GM11168 (cell line): ENCODE data around the gene HERC2.
"Not testable (repeated sequence)": the region's sequence is repeated elsewhere in the genome, so short reads cannot be mapped to it uniquely, and the experiment has no call there.

Experiments
- in situ Hi-C: fragments of 300-500 bp; cut with MboI; formaldehyde crosslinking; loops from one replicate; pipeline ENCODE4 v1.12.0; 2022; ENCODE audit warnings: low sequenced_read_pairs; ENCODE audit not compliant: unreplicated experiment

Gene HERC2

DNA sequence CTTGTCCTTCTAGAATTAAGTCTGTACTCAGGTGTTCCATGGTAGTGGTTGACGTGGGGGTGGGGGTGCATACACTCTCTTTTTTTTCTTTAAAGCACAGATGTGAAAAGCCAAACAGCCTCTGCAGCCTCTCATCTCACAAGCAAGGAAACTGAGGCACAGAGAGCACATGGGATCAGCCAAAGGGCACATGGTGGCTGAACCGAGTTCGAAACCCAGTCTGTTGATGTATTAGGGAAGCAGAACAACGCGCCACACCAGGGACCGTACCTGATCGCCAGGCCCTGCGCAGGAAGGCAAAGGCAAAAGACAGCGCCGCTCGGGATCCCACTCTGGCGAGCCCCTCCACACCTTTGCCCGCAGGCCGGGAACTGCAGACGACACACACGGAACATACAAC is 47.3 kb downstream of the HERC2 start:
- in situ Hi-C loops = no loop called here

DNA sequence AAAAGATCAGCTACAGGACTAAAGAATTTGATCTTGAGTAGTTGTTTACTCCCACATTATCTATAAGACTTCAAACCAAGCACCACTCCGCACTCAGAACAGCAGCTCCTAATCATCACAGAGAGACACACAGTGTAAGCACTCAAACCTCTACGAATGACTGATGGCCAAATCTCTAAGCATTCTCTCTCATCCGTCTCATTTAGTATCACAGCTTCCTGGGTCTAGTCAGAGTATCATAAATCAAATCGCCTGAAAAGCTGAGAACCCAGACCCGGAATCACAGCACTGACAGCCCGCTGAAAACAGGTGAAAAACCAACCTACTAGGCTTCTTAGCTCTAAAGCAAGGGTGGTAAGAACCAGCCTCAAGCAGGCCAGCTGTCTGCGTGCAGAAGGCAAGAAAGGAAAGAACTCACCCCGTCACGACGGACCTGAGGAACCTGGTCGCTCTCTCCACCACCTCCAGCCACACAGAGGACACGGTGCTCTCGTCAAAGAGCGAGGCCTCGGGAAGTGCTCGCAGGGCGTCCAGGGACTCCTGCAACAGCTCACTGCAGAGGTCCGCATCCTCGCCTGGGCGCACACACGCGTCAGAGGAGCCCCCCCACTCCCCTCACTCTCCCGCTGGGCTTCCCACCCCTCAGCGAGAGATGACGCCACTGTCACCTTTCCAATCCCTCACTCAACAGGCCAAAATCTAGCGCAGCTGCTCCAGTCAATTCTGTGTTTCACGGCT is 47.9 kb downstream of the HERC2 start:
- in situ Hi-C loops = no loop called here

DNA sequence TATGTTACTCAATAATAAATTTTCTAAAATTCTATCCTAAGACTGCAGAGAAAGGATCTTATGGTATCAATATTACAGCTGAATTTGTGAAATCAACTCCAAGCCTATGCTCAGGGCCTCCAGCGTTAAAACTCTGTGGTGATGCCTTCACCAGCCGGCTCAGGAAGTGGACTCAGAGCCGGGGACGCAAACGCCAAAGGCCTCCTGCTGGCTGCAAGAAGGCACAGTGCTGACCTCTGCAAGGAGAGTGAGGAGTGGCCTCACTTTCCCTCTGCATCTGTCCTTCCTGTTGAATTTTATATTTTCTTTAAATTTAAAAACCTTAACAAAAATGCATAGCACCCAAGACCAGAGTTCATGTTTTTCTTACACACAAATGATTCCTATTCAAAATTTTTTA is 48.5 kb downstream of the HERC2 start:
- in situ Hi-C loops = no loop called here

DNA sequence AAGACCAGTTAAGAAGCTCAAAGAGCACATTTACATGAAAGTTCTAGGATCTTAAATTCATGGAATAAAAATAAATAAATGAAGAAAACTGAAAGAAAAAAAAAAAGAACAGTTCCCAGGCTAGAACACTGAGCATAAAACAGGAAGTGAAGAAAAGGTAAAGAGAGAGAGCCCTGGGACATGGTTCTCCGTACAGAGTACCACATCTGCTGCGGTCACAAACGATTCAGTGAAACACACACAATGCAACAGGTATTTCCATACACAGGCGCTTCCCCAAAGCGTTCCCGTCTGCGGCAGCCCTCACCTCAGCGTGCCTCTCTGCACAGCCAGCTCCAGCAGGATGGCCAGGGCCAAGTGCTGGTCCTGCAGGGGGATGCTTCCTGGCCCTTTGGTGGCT is 49.4 kb downstream of the HERC2 start:
- in situ Hi-C loops = no loop called here

DNA sequence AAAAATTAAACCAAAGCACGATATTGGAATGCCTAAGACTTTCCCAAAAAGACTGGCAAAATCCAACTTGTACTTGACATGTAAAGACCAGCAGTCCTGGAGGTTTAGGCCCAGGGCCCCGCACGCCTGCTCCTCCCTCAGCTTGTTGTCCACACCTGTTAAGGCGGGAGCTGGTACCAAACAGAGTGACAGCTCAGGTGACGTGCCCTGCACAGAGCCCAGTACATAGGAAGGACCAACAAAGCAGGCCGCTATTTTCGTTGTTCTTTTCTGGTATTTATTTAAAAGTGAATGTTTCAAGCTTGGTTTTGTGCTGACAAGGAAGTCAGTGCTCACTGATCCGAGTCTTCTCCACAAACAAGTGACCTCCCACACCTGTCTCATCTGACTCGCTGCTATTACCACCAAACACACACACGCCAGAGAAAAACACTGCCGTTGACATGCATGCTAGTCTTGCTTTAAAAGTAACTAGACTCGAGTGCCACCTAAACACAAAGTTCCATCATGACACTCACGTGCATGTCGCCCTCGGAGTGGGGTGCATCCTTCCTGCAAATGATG is 50.2 kb downstream of the HERC2 start:
- in situ Hi-C loops = no loop called here

DNA sequence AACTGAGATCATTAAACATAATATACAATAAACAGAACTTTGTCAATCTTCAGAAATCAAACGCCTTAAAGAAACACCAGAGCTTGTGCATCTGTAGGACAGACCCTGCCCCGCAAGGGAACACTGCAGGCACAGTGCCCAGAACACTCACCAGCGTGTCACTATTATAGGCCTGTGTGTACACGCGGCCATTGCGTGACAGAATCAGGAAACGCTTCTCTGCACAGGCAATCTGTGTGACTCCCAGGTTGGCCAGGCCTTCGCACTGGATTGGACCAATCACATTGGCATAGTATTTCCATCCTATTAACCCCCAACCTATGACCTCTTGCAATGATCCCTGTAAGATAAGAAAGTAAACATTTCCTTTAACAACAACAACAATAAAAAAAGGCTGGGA is 52.9 kb downstream of the HERC2 start:
- in situ Hi-C loops = no loop called here

DNA sequence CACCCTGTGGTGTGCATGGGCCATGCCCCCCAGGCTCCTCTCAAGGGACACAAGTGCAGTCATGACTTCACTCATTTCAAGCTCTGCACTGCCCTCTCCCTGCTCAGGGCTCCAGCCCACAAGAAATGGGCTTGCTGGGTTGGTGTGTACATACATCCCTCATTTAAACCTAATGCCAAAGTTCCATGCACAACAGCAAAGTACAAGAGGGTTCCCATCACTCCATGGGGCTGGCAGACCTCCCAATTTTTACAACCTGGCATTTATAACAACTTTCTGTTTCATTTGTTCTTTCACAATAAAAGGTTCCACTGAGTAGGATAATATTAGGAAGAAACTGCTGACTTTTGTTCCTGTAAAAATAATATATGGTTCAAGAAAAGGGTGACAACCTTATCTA is 54.3 kb downstream of the HERC2 start:
- in situ Hi-C loops = no loop called here

DNA sequence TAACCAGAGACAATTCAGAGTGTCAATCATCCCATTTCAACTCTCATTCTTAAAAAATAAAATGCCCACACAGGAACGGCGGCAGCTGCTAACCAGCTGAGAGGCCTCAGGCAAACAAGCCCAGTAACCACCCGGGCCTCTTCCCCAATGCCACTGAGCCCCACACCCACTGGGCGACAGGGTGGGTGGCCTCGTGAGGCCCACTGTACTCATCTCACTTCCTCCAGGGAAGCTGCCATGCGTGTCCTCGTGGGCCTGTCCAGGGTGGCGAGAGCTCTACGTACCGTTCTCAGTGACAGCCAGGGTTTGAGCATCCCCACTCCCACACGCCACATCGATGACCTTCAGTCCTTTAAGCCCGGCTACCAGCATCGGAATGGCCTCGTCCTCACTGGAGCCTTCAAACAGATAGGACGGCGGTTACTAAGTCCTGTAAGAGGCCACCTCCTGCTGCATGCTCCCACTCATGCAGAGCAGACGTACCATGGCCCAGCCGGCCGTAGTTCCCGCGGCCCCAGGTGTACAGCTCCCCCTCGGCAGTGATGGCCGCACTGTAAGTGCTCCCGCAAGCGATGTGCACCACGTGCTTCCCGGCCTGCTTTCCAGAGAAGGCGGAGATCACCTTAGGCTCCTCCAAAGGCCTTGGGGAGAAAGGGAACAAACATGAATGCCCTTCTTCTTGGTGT is 56.5 kb downstream of the HERC2 start:
- in situ Hi-C loops = no loop called here

DNA sequence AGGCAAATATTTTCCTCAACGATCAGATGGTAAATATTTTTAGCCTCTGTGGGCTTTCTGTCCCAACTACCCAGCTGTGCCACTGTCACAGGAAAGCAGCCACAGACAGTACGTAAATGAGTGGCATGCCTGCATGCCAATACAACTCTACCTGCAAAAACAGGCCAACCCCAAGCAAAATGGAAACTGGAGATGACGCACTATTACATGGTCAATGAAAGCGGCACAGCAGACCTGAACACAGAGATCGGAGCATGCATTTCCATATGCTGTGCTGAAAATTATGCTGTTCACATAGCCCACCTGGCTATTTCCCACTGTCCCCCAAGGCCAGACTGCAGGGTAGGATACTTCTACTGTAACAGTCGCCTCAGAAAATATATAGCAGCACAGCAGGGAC is 57.8 kb downstream of the HERC2 start:
- in situ Hi-C loops = no loop called here

DNA sequence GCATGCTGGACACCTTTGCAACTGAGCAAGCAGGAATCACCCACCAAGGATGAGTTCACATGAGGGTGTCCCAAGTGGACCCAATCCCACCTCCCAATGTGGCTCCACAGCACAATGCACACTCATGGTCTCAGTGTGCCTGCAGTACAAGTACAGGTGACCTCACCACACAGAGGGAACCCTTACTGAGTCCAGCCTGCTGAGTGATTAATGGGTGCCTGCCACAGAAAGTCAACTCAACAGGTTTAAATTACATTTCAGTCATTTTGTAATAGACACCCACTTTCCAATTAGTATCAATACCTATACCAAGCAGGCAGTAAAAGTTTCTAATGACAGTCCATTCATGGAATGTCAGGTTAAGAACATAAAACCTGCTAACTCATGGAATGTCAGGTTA is 59.5 kb downstream of the HERC2 start:
- in situ Hi-C loops = no loop called here

DNA sequence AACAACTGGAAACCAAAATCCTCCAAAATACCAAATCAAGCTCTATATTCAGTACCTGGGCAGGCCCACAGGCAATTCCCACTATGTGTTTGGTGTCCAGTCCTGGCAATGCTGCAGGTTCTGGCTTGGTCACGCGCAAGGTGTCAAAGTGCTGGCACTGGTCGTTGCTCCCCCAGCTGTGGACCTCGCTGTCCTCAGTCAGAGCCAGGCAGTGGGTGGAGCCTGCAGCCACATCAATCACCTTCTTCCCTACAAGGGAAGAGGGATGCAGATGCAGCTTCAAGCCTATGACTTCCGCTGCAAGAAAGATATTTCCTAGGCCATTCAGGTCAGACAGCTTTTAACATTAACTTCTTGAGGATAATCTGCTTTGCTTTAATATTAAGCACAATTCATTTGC is 61.3 kb downstream of the HERC2 start:
- in situ Hi-C loops = no loop called here

DNA sequence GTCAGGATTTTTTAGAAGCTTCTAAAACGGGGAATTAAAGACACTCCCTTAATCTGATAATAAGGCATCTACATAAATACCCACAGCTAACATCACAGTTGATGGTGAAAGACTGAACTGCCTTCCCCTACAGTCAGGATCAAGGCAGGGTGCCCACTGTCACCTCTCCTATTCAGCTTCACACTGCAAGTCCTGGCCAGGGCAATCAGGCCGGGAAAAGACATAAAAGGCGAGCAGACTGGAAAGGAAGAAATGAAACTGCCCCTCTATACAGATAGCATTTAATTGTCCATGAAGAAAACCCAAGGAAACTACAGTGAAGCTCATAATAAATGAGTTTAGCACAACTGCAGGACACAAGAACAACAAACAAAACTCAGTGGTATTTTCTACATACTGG is 61.7 kb downstream of the HERC2 start:
- in situ Hi-C loops = no loop called here

DNA sequence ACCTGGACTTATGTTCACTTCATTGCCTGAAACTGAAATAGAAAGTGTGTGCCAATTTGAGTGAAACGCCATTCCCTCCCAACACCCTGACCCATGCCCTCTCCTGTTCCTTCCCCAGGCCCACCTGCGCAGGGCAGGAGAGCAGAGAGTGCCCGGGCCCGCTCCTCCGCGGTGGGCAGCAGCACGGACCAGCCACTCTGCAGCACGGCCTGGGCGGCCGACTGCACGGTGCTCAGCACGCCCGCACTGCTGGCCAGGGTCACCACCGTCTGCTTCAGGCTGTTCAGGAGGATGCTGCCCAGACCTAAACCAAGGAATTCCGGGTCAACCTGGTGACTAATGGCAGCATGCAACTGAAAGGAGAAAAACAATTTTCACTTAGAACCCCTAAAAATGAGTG is 66.0 kb downstream of the HERC2 start:
- in situ Hi-C loops = no loop called here

DNA sequence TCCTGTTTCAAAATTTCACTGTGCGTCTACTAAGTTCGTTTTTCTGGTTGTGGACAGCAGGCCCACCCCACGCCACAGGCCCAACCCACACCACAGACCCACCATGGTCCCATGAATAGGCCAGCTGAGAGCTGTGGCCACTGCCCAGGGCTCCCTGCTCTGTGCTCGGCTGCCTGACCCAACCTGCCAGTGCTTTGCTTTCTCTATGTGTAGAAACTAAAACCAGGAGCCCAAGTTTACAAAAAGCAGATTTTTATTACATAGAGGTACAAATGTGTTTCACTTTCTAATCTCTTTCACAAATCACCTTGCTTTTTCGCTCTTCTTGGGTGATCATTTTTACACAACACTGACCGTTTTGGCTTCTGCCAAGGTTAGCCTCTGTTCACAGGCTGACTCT is 69.1 kb downstream of the HERC2 start:
- in situ Hi-C loops = no loop called here

DNA sequence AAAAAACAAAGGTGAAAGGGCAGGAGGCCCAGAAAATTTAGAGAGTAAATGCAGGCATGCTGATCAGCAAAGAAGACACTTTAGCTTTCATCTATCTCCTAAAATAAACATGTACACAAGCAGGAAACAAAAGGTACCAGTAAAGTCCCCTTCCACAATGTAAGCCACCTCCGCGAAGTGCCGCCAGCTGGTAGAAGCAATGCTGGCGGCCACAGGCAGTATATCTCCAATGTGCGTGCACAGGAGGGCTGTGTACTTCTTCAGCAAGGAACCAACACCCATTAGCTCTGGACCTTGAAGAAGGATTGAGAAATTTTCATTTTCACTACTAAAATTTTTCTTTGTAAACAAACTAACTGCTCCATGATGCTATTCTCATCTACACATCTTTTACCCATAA is 75.4 kb downstream of the HERC2 start:
- in situ Hi-C loops = no loop called here

DNA sequence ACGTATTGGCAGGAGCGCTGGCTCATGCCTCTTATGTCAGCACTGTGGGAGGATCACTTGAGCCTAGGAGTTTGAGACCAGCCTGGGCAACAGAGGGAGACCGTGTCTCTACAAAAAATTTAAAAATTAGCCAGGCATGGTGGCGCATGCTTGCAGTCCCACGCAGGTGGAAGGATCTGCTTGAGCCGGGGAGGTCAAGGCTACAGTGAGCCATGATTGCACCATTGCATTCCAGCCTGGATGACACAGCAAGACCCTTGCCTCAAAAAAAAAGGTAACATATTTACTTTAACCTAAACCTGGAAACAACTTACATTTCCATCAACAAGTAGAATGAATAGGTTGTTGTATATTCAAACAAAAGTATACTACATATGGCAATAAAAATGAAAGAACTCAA is 78.1 kb downstream of the HERC2 start:
- in situ Hi-C loops = no loop called here

DNA sequence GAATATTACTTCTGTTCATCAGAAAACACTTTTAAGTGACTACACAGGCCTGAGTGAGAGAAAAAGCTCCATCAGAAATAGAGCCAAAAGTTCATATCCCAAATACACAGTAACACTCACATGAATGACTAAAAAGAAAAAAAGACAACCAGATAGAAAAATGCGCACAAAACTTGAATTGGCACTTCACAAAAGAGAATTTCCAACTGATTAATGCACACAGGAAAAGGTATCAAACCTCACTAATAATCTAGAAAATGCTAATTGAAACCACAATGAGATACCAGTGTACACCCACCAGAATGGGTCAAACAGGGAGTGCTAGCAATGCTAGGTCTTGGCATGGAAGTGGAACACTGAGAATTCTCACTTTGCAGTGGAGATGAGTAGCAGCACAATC is 78.6 kb downstream of the HERC2 start:
- in situ Hi-C loops = no loop called here

DNA sequence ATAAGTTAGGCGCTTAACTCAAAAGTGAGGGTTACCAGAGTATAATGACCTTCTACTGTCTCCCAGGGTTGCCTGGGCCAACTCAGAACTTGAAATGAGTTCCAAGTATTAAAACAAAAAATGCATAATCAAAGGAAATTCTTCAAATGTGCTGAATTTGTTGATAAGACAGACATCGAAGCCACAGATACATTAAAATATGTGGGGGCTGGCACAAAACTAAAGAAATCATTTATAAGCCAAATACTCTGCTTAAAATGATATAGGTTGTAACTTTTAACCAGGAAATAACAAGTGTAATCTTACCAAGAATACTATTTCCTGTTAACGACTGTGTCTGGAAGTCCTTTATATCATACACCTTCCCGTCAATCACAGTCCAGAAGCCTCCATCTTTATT is 83.7 kb downstream of the HERC2 start:
- in situ Hi-C loops = not testable (repeated sequence)

DNA sequence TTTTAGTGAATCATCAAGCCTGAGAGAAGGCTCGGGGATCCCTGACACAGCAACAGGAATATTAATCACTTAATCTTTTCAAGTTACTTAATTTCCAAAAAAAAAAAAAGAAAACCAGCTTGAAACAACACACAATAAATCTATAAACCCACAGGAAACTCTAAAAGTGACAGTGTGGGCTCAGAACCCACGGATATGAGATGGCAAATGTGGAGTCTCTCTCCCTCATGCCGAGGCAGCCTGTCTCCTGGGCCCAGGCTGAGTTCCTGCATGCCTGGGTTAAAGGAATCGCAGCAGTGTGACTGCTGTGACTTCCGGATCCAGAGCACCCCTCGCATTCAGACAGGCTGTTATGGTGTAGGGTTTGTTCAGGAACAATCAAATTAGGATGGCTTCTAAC is 90.2 kb downstream of the HERC2 start:
- in situ Hi-C loops = not testable (repeated sequence)

DNA sequence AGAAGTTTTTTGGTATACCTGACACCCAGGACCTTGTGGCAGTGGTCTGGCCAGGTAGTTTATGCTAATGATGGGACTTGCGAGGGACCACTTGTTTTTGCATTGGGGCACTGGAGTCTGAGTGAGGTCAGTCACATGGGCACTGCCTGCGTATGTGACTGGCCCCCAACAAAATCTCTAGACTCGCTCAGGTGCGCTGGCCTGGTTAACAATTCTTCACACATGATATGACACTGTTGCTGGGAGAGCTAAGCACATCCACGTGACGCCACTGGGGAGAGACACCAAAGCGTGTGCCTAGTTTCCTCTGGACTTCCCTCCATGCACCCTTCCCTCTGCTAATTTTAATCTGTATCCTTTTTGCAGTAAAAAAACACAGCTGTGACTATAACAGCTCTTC is 90.6 kb downstream of the HERC2 start:
- in situ Hi-C loops = not testable (repeated sequence)

DNA sequence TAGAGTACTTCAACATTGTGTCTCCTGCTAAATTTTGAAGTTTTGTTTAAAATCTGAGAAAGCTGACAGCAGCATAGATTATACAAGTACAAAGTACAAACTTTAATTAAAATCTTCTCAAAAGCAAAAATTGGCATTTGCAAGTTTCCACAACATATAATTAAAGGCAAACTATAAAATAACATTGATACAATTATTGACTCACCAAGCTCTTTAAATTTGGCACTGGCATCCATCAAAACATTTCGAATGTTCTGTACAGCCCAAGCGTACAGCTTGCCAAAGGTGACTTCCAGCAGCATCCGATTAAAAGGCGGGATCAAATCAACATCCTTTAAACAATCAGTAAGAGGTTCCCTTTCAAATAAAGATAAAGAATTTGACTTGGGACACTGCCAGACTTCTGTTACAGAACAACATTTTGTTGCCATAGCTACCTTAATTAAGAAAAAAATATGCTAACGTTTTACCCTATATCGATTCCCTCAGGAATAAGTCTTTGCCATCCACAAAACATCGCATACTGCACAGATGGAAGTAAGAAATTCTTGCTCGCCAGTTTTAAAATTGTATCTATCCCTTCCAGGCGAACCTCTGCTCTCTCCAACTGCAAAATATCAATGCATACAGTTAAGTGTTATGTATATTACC is 92.9 kb downstream of the HERC2 start:
- in situ Hi-C loops = not testable (repeated sequence)
